NCI-H2107 treated with DMSO at 0.1 percent for 48 hours (cell line): ENCODE measurements around the gene CUL9.

Experiments used
- DNase-seq: peaks from one replicate; lab custom pipeline; 2025; ENCODE audit not compliant: unreplicated experiment; lab: John Stamatoyannopoulos, UW

CUL9 gene

DNA sequence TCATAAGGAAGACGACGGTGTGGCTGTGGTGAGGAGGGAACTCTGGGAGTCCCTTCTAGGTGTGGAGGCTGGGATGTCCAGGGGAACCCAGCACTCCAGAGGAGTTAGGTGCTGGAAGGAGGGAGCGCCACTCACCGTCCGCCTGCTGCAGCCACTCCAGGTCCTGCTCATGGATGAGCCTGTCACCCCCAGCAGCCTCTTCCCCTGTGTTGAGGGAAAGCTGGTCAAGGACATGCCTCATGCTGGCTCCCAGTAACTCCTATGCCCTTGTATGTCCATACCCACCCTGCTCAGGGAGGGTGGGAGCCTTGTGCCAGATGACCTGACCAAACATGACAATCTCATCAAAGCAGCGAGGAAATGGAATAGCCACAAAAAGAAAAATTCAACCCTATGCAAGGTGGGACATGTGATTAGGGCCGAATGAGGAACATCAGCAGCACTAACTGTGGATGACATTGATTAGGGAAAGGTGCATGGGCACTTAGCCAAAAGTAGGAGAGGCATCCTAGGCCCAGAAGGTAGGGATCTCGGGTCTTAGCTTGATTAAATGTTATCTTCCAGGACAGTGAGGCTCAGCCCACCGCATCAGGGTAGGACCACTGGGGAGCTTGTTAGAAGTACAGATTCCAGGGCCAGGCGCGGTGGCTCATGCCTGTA is 44.3 kb downstream of the CUL9 start:
- DNase-seq = no peak

GRCh38 chr6:43228951-43229802 is 47.2 kb downstream of the CUL9 start, which contains the start of gene DNPH1:
TSS of gene DNPH1 (minus strand) at chr6:43229481. CDS start at chr6:43229456, 25 bp downstream.
- DNase-seq = no peak

DNA sequence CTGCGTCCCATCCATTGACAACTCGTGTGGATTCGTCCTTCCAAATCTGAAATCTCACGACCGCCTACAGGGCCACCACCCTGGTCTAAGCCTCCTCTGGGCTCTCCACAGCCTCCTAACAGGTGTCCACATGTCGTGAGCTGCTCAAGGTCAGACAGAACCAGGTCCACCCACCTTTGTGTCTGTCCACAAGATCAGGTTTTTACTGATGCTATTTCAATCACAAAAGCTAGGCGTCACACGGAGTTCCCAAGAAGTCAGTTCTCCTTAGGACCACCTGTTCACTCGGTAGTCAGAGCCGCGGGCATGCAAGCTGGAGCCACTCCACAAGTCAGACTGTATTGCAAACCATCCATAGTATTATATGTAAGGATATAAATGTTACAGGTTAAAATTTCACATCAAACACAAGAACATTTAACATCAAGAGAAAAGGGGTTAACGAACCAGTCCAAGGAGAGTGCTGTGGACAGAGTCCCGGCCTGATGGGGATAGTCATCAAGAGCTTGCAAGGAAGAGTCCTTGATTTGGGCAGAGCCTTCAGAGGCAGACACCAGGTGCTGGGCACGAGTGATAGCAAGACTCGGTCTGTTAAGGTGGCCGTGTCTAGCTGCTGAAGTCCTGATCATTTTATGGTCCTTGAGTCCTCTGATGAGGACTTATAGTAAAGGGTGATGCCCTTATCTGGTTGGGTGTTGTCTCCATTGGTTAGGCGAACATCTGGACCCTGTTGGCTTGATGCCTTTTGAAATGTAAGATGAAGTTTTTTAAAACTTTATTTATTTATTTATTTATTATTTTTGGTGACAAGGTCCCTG is 48.0 kb downstream of the CUL9 start:
- DNase-seq = no peak

DNA sequence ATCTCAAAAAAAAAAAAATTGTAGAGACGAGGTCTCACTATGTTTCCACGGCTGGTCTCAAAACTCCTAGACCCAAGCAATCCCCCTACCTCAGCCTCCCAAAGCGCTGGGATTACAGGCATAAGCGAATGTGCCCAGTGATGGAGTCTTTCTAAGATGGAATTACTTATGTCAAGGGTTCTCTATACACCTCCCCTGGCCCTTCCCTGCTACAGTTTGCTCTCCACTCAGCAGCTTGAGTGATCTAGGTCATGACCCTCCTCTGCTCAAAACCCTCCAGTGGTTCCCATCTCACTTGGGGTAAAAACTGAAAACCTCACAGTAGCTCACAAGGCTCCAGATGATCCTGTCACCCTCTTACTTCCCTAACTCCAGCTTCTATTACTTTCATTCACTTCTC is 49.1 kb downstream of the CUL9 start:
- DNase-seq = no peak

GRCh38 chr6:43231735-43232450 is 49.9 kb downstream of the CUL9 start:
- DNase-seq = no peak

- no peak for DNase-seq
Observed at GRCh38 chr6:43235841-43236240, 53.8 kb downstream of the CUL9 start.

- no peak for DNase-seq
Observed at GRCh38 chr6:43239054-43239453, 57.1 kb downstream of the CUL9 start.

DNA sequence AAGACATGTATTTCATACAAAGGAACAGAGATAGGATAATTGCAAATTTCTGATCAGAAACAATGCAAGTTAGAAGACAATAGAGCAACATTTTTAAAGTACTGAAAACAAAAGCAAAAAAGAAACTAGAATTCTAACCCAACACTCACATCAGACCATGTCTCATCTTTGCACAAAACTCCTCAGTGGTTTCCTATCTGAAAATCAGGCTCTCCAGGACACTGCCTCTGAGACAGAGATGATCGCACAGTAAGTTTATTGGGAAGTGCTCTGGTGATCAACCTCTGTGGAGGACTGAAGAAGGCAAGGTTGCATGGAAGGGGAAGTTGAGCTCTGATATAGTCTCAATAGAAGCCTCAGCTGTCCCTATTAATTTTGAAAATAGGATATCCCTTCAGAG is 59.0 kb downstream of the CUL9 start:
- DNase-seq = no peak

DNA sequence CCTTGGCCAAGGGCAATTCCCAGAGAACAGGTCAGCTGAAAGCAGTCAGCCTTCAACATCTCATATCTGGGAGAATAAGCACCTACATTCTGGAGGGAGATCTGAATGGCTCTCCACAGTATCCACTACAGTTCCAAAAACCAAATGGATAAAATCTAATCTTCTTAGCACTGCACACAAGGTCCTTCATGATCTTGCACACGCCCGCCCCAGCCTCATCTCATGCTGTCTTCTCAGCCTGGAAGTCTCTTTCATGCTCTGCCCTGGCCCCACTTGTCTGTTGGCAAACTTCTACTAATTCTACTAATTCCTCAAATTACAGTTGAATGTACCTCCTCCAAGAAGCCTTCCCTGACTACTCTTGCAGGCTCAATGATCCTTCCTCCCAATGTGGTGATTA is 59.5 kb downstream of the CUL9 start:
- DNase-seq = no peak

GRCh38 chr6:43242908-43243663 is 61.1 kb downstream of the CUL9 start, which contains the start of gene TTBK1:
TSS of gene TTBK1 (plus strand) at chr6:43243481. CDS start at chr6:43246661, 3,180 bp downstream.
- DNase-seq = no peak

- no peak for DNase-seq
Observed at GRCh38 chr6:43243664-43244321, 61.8 kb downstream of the CUL9 start.

GRCh38 chr6:43246301-43247113 is 64.5 kb downstream of the CUL9 start:
- no peak for DNase-seq

- DNase-seq = no peak
Observed at GRCh38 chr6:43247114-43247999, 65.4 kb downstream of the CUL9 start.

GRCh38 chr6:43248101-43248500 is 66.1 kb downstream of the CUL9 start:
- DNase-seq = no peak

- DNase-seq = no peak
Observed at GRCh38 chr6:43248791-43249190, 66.8 kb downstream of the CUL9 start.

GRCh38 chr6:43250992-43251373 is 69.0 kb downstream of the CUL9 start:
- no peak for DNase-seq

- DNase-seq = no peak
Observed at GRCh38 chr6:43253401-43253800, 71.4 kb downstream of the CUL9 start.
